Retina (tissue), 1 donor: ENCODE results near the gene KBTBD13.
"Not testable (repeated sequence)": the region's sequence is repeated elsewhere in the genome, so short reads cannot be mapped to it uniquely, and the experiment has no call there.

ENCODE experiments used
- DNase-seq: peaks from one replicate; pipeline ENCODE4 v3.0.0-alpha.2; 2016

The KBTBD13 gene

GRCh38 chr15:65071381-65071811 is 5.2 kb upstream of the KBTBD13 start:
- no peak for DNase-seq

- no peak for DNase-seq
Measured at GRCh38 chr15:65072027-65072426, 4.5 kb upstream of the KBTBD13 start.

GRCh38 chr15:65072617-65073016 is 3.9 kb upstream of the KBTBD13 start:
- no peak for DNase-seq

GRCh38 chr15:65074946-65075345 is 1.6 kb upstream of the KBTBD13 start:
- not testable (repeated sequence) for DNase-seq

GRCh38 chr15:65075607-65076395 is 745 bp upstream of the KBTBD13 start:
- not testable (repeated sequence) for DNase-seq

GRCh38 chr15:65077291-65077980 is 890 bp downstream of the KBTBD13 start:
- DNase-seq, result no peak

GRCh38 chr15:65077981-65078352 is 1.4 kb downstream of the KBTBD13 start:
- peak; percentile 74 for DNase-seq

GRCh38 chr15:65079580-65079979 is 3.0 kb downstream of the KBTBD13 start:
- DNase-seq, result no peak

- no peak for DNase-seq
Measured at GRCh38 chr15:65081270-65081669, 4.7 kb downstream of the KBTBD13 start.

GRCh38 chr15:65081758-65082157 is 5.2 kb downstream of the KBTBD13 start:
- DNase-seq, result no peak

GRCh38 chr15:65082303-65082953 is 5.9 kb downstream of the KBTBD13 start:
- DNase-seq, result no peak

GRCh38 chr15:65083262-65083701 is 6.7 kb downstream of the KBTBD13 start:
- DNase-seq, result peak; percentile 75

- DNase-seq, result no peak
Measured at GRCh38 chr15:65084500-65085206, 8.1 kb downstream of the KBTBD13 start.

GRCh38 chr15:65085207-65085753 is 8.7 kb downstream of the KBTBD13 start:
- no peak for DNase-seq

GRCh38 chr15:65085990-65086679 is 9.6 kb downstream of the KBTBD13 start:
- no peak for DNase-seq

GRCh38 chr15:65086680-65087111 is 10.2 kb downstream of the KBTBD13 start:
- DNase-seq, result no peak

GRCh38 chr15:65087411-65087810 is 10.9 kb downstream of the KBTBD13 start:
- DNase-seq, result no peak

- no peak for DNase-seq
Measured at GRCh38 chr15:65087873-65088642, 11.5 kb downstream of the KBTBD13 start.

- no peak for DNase-seq
Measured at GRCh38 chr15:65088643-65089021, 12.1 kb downstream of the KBTBD13 start.

- no peak for DNase-seq
Measured at GRCh38 chr15:65089206-65089824, 12.8 kb downstream of the KBTBD13 start.
